Measurements from ENCODE around the gene JAG1. TPM values are rescaled to one million over a fixed set of nuclear protein-coding genes. Genes with fewer than 3 reads are reported as not detected.

The JAG1 gene
- total RNA-seq, 3 donors from 2014 or later = 87.1 to 104 (median 94.4) TPM

DNA sequence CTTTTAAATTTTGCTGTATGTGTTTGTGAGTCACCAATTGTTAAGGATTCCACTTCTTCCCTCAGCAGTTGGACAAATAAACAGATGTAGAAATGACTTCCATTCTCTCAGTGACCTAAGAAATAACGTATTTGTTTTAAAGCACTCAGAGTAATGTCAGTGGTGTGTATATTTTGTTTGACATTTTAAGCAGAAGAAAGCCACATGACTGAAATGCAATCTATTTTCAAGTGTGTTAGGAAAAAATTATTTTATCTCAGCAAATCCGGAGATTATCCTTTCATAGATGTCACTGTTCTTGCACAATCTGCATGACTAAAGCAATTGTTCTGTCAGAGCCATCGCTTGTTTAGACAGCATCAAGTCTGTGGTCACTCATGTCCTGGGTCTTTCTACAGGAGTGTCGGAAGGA is 77.1 kb downstream of the JAG1 start:
- Histone ChIP-seq H3K4me1 (ENCODE audit: low read depth) (peaks cover 5% of the 10 kb centered on the region), H3K36me3 (ENCODE audit: low read depth) (no peaks in the 10 kb centered on the region), H3K9me3 (no peaks in the 10 kb centered on the region), H3K4me3 (no peak overlapping the region)
- DNase-seq (no peak), ATAC-seq (no peak)
- TF ChIP-seq, protein P1, sequence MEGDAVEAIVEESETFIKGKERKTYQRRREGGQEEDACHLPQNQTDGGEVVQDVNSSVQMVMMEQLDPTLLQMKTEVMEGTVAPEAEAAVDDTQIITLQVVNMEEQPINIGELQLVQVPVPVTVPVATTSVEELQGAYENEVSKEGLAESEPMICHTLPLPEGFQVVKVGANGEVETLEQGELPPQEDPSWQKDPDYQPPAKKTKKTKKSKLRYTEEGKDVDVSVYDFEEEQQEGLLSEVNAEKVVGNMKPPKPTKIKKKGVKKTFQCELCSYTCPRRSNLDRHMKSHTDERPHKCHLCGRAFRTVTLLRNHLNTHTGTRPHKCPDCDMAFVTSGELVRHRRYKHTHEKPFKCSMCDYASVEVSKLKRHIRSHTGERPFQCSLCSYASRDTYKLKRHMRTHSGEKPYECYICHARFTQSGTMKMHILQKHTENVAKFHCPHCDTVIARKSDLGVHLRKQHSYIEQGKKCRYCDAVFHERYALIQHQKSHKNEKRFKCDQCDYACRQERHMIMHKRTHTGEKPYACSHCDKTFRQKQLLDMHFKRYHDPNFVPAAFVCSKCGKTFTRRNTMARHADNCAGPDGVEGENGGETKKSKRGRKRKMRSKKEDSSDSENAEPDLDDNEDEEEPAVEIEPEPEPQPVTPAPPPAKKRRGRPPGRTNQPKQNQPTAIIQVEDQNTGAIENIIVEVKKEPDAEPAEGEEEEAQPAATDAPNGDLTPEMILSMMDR (IDR thresholded peaks at IDR 0.05) = no peak
- intact Hi-C loops (cut with DNase I, micrococcal nuclease) = no loop called here

DNA sequence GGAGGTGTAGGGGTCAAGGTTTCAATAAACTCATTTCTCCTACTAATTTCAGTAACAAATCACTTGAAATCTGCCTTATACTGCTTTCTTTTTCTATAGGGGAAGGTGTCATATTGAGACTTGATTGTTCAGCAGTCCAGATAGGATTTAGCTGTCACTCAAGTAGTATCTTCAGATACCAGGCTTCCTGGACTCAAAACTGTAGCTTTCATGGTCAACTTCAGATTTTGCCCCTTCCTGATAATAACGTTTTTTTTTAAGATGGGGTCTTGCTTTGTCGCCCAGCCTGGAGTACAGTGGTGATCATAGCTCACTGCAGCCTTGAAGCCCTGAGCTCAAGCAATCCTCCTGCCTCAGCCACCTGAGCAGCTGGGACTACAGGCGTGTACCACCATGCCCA is 77.8 kb downstream of the JAG1 start:
- Histone ChIP-seq H3K4me1 (ENCODE audit: low read depth) (peaks cover 5% of the 10 kb centered on the region), H3K9me3 (no peaks in the 10 kb centered on the region), H3K36me3 (ENCODE audit: low read depth) (no peaks in the 10 kb centered on the region), H3K4me3 (no peak overlapping the region)
- no peak for DNase-seq
- ATAC-seq = no peak
- TF ChIP-seq, protein P1 (IDR thresholded peaks at IDR 0.05) = no peak
- intact Hi-C loops (cut with DNase I, micrococcal nuclease) = no loop called here

DNA sequence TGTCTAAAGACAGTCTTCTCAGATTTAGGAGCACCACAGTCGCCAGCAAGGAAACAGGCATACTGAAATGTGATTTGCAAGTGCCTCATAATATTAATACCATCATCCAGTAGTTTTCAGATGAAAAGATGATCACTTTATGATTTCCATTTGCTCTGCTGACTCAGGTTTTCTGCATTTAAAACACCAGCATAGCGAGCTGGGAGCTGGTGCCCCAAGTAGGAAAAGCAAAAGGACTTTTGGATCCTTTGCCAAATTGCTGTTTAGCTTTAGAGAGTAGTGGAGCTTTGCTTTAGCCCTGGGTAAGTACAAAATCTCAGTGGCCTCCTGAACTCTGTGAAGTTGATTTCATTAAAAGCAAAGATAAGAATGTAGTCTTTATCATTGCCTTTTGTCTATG is 78.5 kb downstream of the JAG1 start:
- peaks cover 5% of the 10 kb centered on the region for H3K4me1 ChIP-seq (ENCODE audit: low read depth)
- H3K4me3 ChIP-seq = no peak overlapping the region
- DNase-seq (no peak), ATAC-seq (no peak)
- H3K9me3 ChIP-seq = no peaks in the 10 kb centered on the region
- H3K36me3 ChIP-seq (ENCODE audit: low read depth) = no peaks in the 10 kb centered on the region
- intact Hi-C loops (cut with DNase I, micrococcal nuclease) = no loop called here
- TF ChIP-seq, protein P1 (IDR thresholded peaks at IDR 0.05) = no peak

DNA sequence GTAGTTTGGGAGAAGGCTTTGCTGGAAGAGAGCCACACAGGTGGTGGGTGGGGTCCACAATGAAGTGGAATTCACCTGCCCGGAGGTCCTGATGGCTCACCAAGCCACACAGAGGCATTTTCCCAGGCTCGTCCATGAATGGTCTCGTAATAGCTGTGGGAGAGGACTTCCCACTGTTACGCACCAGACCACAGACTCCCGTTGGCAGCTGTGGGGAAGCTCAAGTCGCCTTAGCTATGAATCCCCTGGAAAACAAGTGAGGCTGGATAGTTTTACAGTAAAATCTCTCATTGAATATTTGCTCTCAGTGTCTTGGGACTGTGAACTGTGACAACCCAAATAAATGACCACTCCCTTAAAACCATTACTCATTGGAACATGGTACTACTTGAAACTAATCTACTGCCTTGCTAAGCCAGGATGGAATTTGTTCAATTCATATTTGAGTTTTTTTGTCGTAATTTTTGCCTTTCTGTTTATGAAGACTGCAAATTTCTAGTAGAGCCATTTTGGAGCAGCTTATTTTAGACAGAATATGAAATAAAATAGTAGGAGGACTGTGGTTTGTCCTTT is 79.4 kb downstream of the JAG1 start:
- TF ChIP-seq, protein P1 (IDR thresholded peaks at IDR 0.05) = no peak
- intact Hi-C loops (cut with DNase I, micrococcal nuclease) = no loop called here
- Histone ChIP-seq H3K4me3 (no peak overlapping the region), H3K36me3 (ENCODE audit: low read depth) (no peaks in the 10 kb centered on the region), H3K9me3 (no peaks in the 10 kb centered on the region), H3K4me1 (ENCODE audit: low read depth) (peaks cover 5% of the 10 kb centered on the region)
- DNase-seq = no peak
- no peak for ATAC-seq

DNA sequence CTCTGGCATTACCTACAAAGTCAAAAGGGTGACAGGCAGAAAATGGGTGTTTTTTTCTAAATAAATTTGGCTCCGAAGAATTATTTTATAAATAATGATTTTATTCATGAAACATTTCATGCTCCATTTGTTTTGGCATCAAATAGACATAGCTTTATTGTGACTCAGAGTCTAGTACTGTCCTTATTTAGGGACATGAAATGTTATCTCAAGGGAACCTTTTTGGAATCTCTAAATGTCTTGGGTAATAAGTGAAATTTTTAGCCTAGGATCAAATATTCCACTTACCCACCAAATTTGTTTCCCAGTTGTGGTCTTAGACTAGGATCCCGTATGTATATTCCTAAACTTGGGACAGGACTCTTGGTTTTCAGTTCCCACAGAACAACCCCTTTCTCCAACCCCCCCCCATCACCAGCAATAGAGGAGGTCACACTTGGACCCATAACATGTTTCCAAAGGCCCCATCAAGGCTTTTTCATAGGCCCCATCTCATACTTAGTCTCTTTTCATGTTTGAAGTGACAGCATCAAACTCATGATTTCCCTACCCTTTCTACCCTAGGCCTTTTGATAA is 81.8 kb downstream of the JAG1 start:
- ATAC-seq = no peak
- no peaks in the 10 kb centered on the region for H3K9me3 ChIP-seq
- TF ChIP-seq, protein P1 (IDR thresholded peaks at IDR 0.05) = no peak
- DNase-seq = no peak
- no peaks in the 10 kb centered on the region for H3K36me3 ChIP-seq (ENCODE audit: low read depth)
- H3K4me3 ChIP-seq = no peak overlapping the region
- no peaks in the 10 kb centered on the region for H3K4me1 ChIP-seq (ENCODE audit: low read depth)
- intact Hi-C loops (cut with DNase I, micrococcal nuclease) = no loop called here
